K562 (cell line): ENCODE results near the gene IPO11. TPM values are rescaled to one million over a fixed set of nuclear protein-coding genes. Genes with fewer than 3 reads are reported as not detected.

Source experiments
- ATAC-seq: fragments of 200-7000 bp; cut with Tn5 transposase; 3 replicates; pipeline ENCODE4 v1.9.1; 2020; ENCODE audit warnings: moderate library complexity
- BruUV-seq: library from RNA; stranded (reverse); fragments of 400-500 nt; replicated peaks from 2 replicates; lab custom pipeline; 2021; lab: Mats Ljungman, UMichigan
- CTCF ChIA-PET: fragments of 300-600 bp; formaldehyde crosslinking; extraction: SDS; loops from one replicate; lab custom pipeline; 2021; ENCODE audit warnings: low intra/inter-chr PET ratio; lab: Yijun Ruan, JAX
- POLR2A ChIA-PET: fragments of 300-600, 350-650 bp; sonication (Branson Sonifier 250); formaldehyde crosslinking; extraction: SDS; loops from one replicate; lab custom pipeline; 2021; ENCODE audit warnings: antibody characterized with exemption, inconsistent platforms; lab: Yijun Ruan, JAX
- DNase-seq, 4 experiments: peaks; one replicate each; pipeline versions ENCODE4 v3.0.0 to v3.0.0-alpha.2; 2011 to 2018; ENCODE audit warnings: low spot score in 3 of 4, mixed read lengths in 3 of 4; ENCODE audit errors: extremely low read depth in 1 of 4
- FAIRE-seq: peaks from 2 replicates; lab custom pipeline; 2011; peaks lifted over from hg19 to GRCh38; lab: Jason Lieb, UNC
- H2AFZ ChIP-seq: 2 replicates; pipeline ENCODE4 v1.6.0; 2011; ENCODE audit warnings: low read depth, low read length, control low read depth, inconsistent platforms
- H3K27ac ChIP-seq: fragments of 200-600 bp; 3 replicates; pipeline ENCODE4 v1.8.0; 2011; ENCODE audit warnings: low read depth, mild to moderate bottlenecking, control low read depth, inconsistent platforms, low read length, moderate library complexity, mixed read lengths; ENCODE audit errors: extremely low read depth
- H3K27me3 ChIP-seq, 2 experiments: fragments of 300-600 bp in 1 of 2; 2 replicates in 1 of 2; 3 replicates in 1 of 2; pipeline versions ENCODE4 v1.6.0 to v1.8.0; 2011; ENCODE audit warnings: inconsistent platforms in 2 of 2, low read length in 2 of 2, mild to moderate bottlenecking in 1 of 2, mixed read lengths in 1 of 2, moderate library complexity in 1 of 2; ENCODE audit not compliant: control insufficient read depth in 2 of 2, insufficient read depth in 2 of 2
- H3K36me3 ChIP-seq: fragments of 300-600 bp; 3 replicates; pipeline ENCODE4 v1.8.0; 2011; ENCODE audit warnings: mild to moderate bottlenecking, low read length, inconsistent platforms; ENCODE audit not compliant: control insufficient read depth, insufficient read depth
- H3K4me1 ChIP-seq, 2 experiments: fragments of 200-600 bp in 1 of 2; replicated peaks in 1 of 2; 2 replicates in 1 of 2; 3 replicates in 1 of 2; pipeline versions ENCODE4 v1.5.1 to v1.8.0; 2011; ENCODE audit warnings: inconsistent platforms in 2 of 2, low read length in 2 of 2, mild to moderate bottlenecking in 1 of 2, mixed read lengths in 1 of 2, moderate library complexity in 1 of 2; ENCODE audit not compliant: control insufficient read depth in 2 of 2, insufficient read depth in 2 of 2
- H3K4me2 ChIP-seq: 2 replicates; pipeline ENCODE4 v1.6.1; 2011; ENCODE audit warnings: low read length, control low read depth, inconsistent platforms, mixed read lengths; ENCODE audit not compliant: insufficient read depth
- H3K4me3 ChIP-seq: fragments of 200-600 bp; sonication (generic), shearing (Covaris generic); 2 replicates; pipeline ENCODE4 v1.5.1; 2016; ENCODE audit warnings: control low read depth, inconsistent platforms
- H3K79me2 ChIP-seq: fragments of 200-600 bp; 3 replicates; pipeline ENCODE4 v1.8.0; 2011; ENCODE audit warnings: low read length, inconsistent platforms; ENCODE audit not compliant: control insufficient read depth, insufficient read depth
- H3K9ac ChIP-seq, 2 experiments: 2 replicates each; pipeline versions ENCODE4 v1.6.0 to v1.6.1; 2011; ENCODE audit warnings: low read depth in 2 of 2, low read length in 2 of 2, control low read depth in 1 of 2, inconsistent platforms in 1 of 2, mild to moderate bottlenecking in 1 of 2, mixed read lengths in 1 of 2; ENCODE audit not compliant: insufficient read depth in 1 of 2
- H3K9me1 ChIP-seq: one replicate; pipeline ENCODE4 v1.6.0; 2011; ENCODE audit warnings: inconsistent platforms, mild to moderate bottlenecking, low read length, moderate library complexity; ENCODE audit not compliant: control insufficient read depth, insufficient read depth
- H3K9me3 ChIP-seq: replicated peaks from 2 replicates; pipeline ENCODE4 v1.5.1; 2011; ENCODE audit warnings: low read depth, low read length, inconsistent platforms; ENCODE audit not compliant: control insufficient read depth, insufficient read depth
- H4K20me1 ChIP-seq: replicated peaks from 2 replicates; pipeline ENCODE4 v1.6.1; 2011; ENCODE audit warnings: low read length, inconsistent platforms, mixed read lengths; ENCODE audit not compliant: control insufficient read depth, insufficient read depth
- DEAF1 ChIP-seq: fragments of 450-650 bp; formaldehyde crosslinking; IDR thresholded peaks from 2 replicates; pipeline ENCODE4 v1.4.0; 2020; ENCODE audit warnings: mild to moderate bottlenecking, moderate library complexity
- HDGF ChIP-seq: fragments of 450-650 bp; IDR thresholded peaks from 2 replicates; pipeline ENCODE4 v1.6.1; 2016
- HIVEP1 ChIP-seq: fragments of 250-450 bp; sonication (Bioruptor Pico); IDR thresholded peaks from 2 replicates; pipeline ENCODE4 v1.4.0; 2020; ENCODE audit warnings: mild to moderate bottlenecking
- MECOM ChIP-seq: fragments of 250-450 bp; sonication (Bioruptor Pico); IDR thresholded peaks from 2 replicates; pipeline ENCODE4 v1.8.0; 2022; ENCODE audit warnings: inconsistent platforms
- NRF1 ChIP-seq, 2 experiments: fragments of 450-650 bp; IDR thresholded peaks in 1 of 2; conservative IDR thresholded peaks in 1 of 2; 2 replicates each; pipeline ENCODE4 v1.6.1; 2014; ENCODE audit warnings: mild to moderate bottlenecking in 2 of 2
- PHB2 ChIP-seq: fragments of 450-650 bp; IDR thresholded peaks from 2 replicates; pipeline ENCODE4 v1.6.1; 2017; ENCODE audit warnings: low read depth
- PKNOX1 ChIP-seq: fragments of 450-650 bp; IDR thresholded peaks from 2 replicates; pipeline ENCODE4 v1.6.1; 2016
- PYGO2 ChIP-seq: fragments of 450-650 bp; IDR thresholded peaks from 2 replicates; pipeline ENCODE4 v1.6.1; 2016; ENCODE audit warnings: mild to moderate bottlenecking, missing genetic modification characterization, moderate library complexity, missing compliant biosample characterization
- RBFOX2 ChIP-seq: fragments of 200-400 bp; formaldehyde crosslinking; IDR thresholded peaks from 2 replicates; pipeline ENCODE4 v1.6.1; 2017; ENCODE audit warnings: low read depth, mild to moderate bottlenecking, low read length, moderate library complexity
- SIRT6 ChIP-seq: IDR thresholded peaks from one replicate; pipeline ENCODE4 v1.6.1; 2012; ENCODE audit warnings: low read depth, mild to moderate bottlenecking, control low read depth, inconsistent platforms, low read length, moderate library complexity
- SNIP1 ChIP-seq: fragments of 450-650 bp; IDR thresholded peaks from 2 replicates; pipeline ENCODE4 v1.7.1; 2017; ENCODE audit warnings: low read depth, mild to moderate bottlenecking
- TFAM ChIP-seq: fragments of 250-450 bp; sonication (Bioruptor Pico); conservative IDR thresholded peaks from 2 replicates; pipeline ENCODE4 v1.5.0; 2021; ENCODE audit warnings: mild to moderate bottlenecking, moderate library complexity
- UBTF ChIP-seq, 2 experiments: IDR thresholded peaks; 2 replicates each; pipeline ENCODE4 v1.6.1; 2012; ENCODE audit warnings: improper control_type of control experiment in 2 of 2, low read depth in 2 of 2, low read length in 2 of 2, borderline replicate concordance in 1 of 2
- ZNF512 ChIP-seq: IDR thresholded peaks from 2 replicates; pipeline ENCODE4 v1.6.1; 2016; ENCODE audit warnings: missing genetic modification characterization, missing compliant biosample characterization
- ZNF717 ChIP-seq: fragments of 250-450 bp; sonication (Bioruptor Pico); IDR thresholded peaks from 2 replicates; pipeline ENCODE4 v1.5.0; 2021
- WGBS: fragments of 100-300 bp; shearing (Covaris generic); methylation state at CpG from one replicate; pipeline ENCODE4 v1.1.6; 2016; ENCODE audit warnings: low coverage, mixed read lengths; ENCODE audit not compliant: insufficient coverage; ENCODE audit errors: missing lambda C conversion rate; 5-methylcytosine and 5-hydroxymethylcytosine counted together
- in situ Hi-C: fragments of 300-500 bp; cut with MboI; formaldehyde crosslinking; loops from 4 replicates; pipeline ENCODE4 v1.15.0; 2018; ENCODE audit warnings: inconsistent platforms, mixed read lengths
- intact Hi-C: fragments of 100-400 bp; cut with micrococcal nuclease; formaldehyde crosslinking; loops from 2 replicates; pipeline ENCODE4 v1.14.2; 2022
- polyA plus RNA-seq, 8 experiments: library from polyadenylated mRNA; depleted of rRNA in 4 of 8; stranded (reverse) in 5 of 8; unstranded in 3 of 8; fragments of >200 nt; fragmentation: Nextera tagmentation in 2 of 8; fragmentation: Illumina TruSeq in 1 of 8; extraction: Ambion mirVana in 2 of 8; extraction: Trizol in 1 of 8; gene quantifications; 2 replicates each; pipeline versions ENCODE4 v1.2.1 to v1.2.3, GENCODE V29; 2011 to 2014; ENCODE audit warnings: inconsistent platforms in 1 of 8, missing spikeins in 1 of 8
- total RNA-seq, 7 experiments: library from RNA; depleted of rRNA in 6 of 7; stranded (reverse); fragments of >200 nt in 6 of 7; fragmentation: Illumina TruSeq in 2 of 7; extraction: Trizol in 2 of 7; gene quantifications; 2 replicates each; pipeline versions ENCODE4 v1.2.1 to v1.2.3, GENCODE V29; 2011 to 2021; ENCODE audit warnings: low replicate concordance in 1 of 7

IPO11 gene
- total and polyA plus RNA-seq, 9 of the 15 experiments (the other 6 are each of a cell fraction or from before 2014, with no cell fraction given), result 38.7 to 96.0 (median 70.9) TPM

- no peaks in the 10 kb centered on the region for H3K9me3 ChIP-seq
- peak within 1 kb of the TSS; percentile 93 to 97 for H3K9ac ChIP-seq
- peaks cover 7 to 11% of the 10 kb centered on the region in 2 experiments; a peak in 3 of 5 replicates for H3K4me1 ChIP-seq
- H3K4me2 ChIP-seq, result peak within 1 kb of the TSS; percentile 94
- peaks cover 28% of the 10 kb centered on the region for H3K36me3 ChIP-seq
- ATAC-seq, result peak; percentile 98
- CTCF ChIA-PET, result interaction anchor here (0.5 kb wide), 1 partner anchor 44 kb away, joined by 3 read pairs; no protein-coding TSS in a partner anchor
- in situ Hi-C loops, result no loop called here
- POLR2A ChIA-PET, result interaction anchor here (0.6 to 7.0 kb wide), 21 partner anchors 10 to 489 kb away, joined by 3 to 70 read pairs (median 4); partner anchors contain the start of genes IPO11 and KIF2A
- peaks cover 27% of the 10 kb centered on the region for H3K79me2 ChIP-seq
- DNase-seq, result peak; percentile 92 to 98 (median 94)
- H4K20me1 ChIP-seq, result no peaks in the 10 kb centered on the region
- H3K4me3 ChIP-seq, result peak within 1 kb of the TSS; percentile 83
- peak; percentile 98 for FAIRE-seq
- intact Hi-C loops, result no loop called here
- H3K9me1 ChIP-seq, result no peaks in the 10 kb centered on the region
- WGBS, result under 1% methylated on average over 52 of the region's 66 CpGs
- H3K27me3 ChIP-seq, result no peaks in the 10 kb centered on the region
- H3K27ac ChIP-seq, result peak within 1 kb of the TSS; percentile 89
- BruUV-seq, result no TSS peak
- H2AFZ ChIP-seq, result peak within 1 kb of the TSS; percentile 96
- TF ChIP-seq PKNOX1, result no peak
- peak; percentile 67 to 74 for TF ChIP-seq NRF1 (conservative IDR thresholded peaks at IDR 0.05 in 1 of 2, IDR thresholded peaks at IDR 0.05 in 1 of 2)
- peak; percentile 74 to 77; a peak in 2 of 4 replicates for TF ChIP-seq UBTF (IDR thresholded peaks at IDR 0.05; ENCODE audit: borderline replicate concordance in 1 of 2, low read depth in 2 of 2, low read length in 2 of 2)
- no peak for TF ChIP-seq PYGO2 (tag)
- TF ChIP-seq TFAM (CRISPR knock-in tag), result no peak
- no peak for TF ChIP-seq SIRT6
- TF ChIP-seq ZNF717 (CRISPR knock-in tag), result no peak
- no peak for TF ChIP-seq PHB2
- peak; percentile 100 for TF ChIP-seq RBFOX2
- TF ChIP-seq MECOM, result no peak
- TF ChIP-seq SNIP1, result no peak
- TF ChIP-seq DEAF1, result no peak
- no peak for TF ChIP-seq HIVEP1 (CRISPR knock-in tag)
- TF ChIP-seq HDGF, result no peak
- TF ChIP-seq ZNF512 (tag), result no peak
These were observed 8.9 kb upstream of the IPO11 start, which contains the start of gene DIMT1 for GRCh38 chr5:62403411-62404250. TSS of gene DIMT1 (minus strand) at chr5:62403905. CDS start at chr5:62403772, 133 bp downstream.
